IPS DF 4.7 (cell line): ENCODE data around the gene MACROH2A1.

Source experiments
- DNase-seq: peaks from one replicate; pipeline ENCODE4 v3.0.0-alpha.2; 2013; ENCODE audit warnings: low spot score; ENCODE audit errors: extremely low read depth

MACROH2A1 gene

GRCh38 chr5:135398160-135398854 lies 724 bp downstream of the MACROH2A1 start:
- no peak for DNase-seq

GRCh38 chr5:135397084-135397483 lies 1.9 kb downstream of the MACROH2A1 start:
- no peak for DNase-seq

- DNase-seq, result no peak
Measured at GRCh38 chr5:135396459-135397055, 2.5 kb downstream of the MACROH2A1 start.

- no peak for DNase-seq
Measured at GRCh38 chr5:135395866-135396265, 3.2 kb downstream of the MACROH2A1 start.

- no peak for DNase-seq
Measured at GRCh38 chr5:135395451-135395850, 3.6 kb downstream of the MACROH2A1 start.

GRCh38 chr5:135394095-135394494 lies 4.9 kb downstream of the MACROH2A1 start:
- no peak for DNase-seq

GRCh38 chr5:135393691-135394090 lies 5.3 kb downstream of the MACROH2A1 start:
- no peak for DNase-seq

- no peak for DNase-seq
Measured at GRCh38 chr5:135393229-135393628, 5.8 kb downstream of the MACROH2A1 start.

- DNase-seq, result no peak
Measured at GRCh38 chr5:135392256-135392655, 6.8 kb downstream of the MACROH2A1 start.

GRCh38 chr5:135391869-135392255 lies 7.2 kb downstream of the MACROH2A1 start:
- DNase-seq, result no peak

GRCh38 chr5:135391116-135391868 lies 7.7 kb downstream of the MACROH2A1 start:
- DNase-seq, result no peak

- DNase-seq, result no peak
Measured at GRCh38 chr5:135388860-135389435, 10.1 kb downstream of the MACROH2A1 start.

GRCh38 chr5:135387629-135387960 lies 11.4 kb downstream of the MACROH2A1 start:
- no peak for DNase-seq

- DNase-seq, result no peak
Measured at GRCh38 chr5:135386886-135387628, 12.0 kb downstream of the MACROH2A1 start.

- DNase-seq, result no peak
Measured at GRCh38 chr5:135386096-135386495, 12.9 kb downstream of the MACROH2A1 start.

GRCh38 chr5:135385576-135385975 lies 13.5 kb downstream of the MACROH2A1 start:
- DNase-seq, result no peak

- no peak for DNase-seq
Measured at GRCh38 chr5:135384898-135385297, 14.1 kb downstream of the MACROH2A1 start.

- DNase-seq, result no peak
Measured at GRCh38 chr5:135383803-135384495, 15.1 kb downstream of the MACROH2A1 start.

- no peak for DNase-seq
Measured at GRCh38 chr5:135382981-135383380, 16.1 kb downstream of the MACROH2A1 start.

- DNase-seq, result no peak
Measured at GRCh38 chr5:135382106-135382790, 16.8 kb downstream of the MACROH2A1 start.
